SU-DHL-6 (cell line): ENCODE data around the gene NR1I3.

ENCODE experiments used
- CTCF ChIP-seq: fragments of 200-600 bp; sonication (generic); IDR thresholded peaks from one replicate; pipeline ENCODE4 v1.5.1; 2017; ENCODE audit warnings: antibody characterized with exemption, mild to moderate bottlenecking, low read length, moderate library complexity; ENCODE audit not compliant: insufficient read depth, poor library complexity, severe bottlenecking
- EZH2phosphoT487 ChIP-seq: fragments of 200-600 bp; sonication (generic), shearing (Covaris generic); conservative IDR thresholded peaks from 2 replicates; pipeline ENCODE4 v1.6.1; 2018; ENCODE audit warnings: mild to moderate bottlenecking, antibody characterized with exemption, low read length, moderate library complexity, mixed read lengths

GRCh38 chr1:161225178-161225533, 12.8 kb downstream of the NR1I3 start:
- no peak for TF ChIP-seq CTCF
- TF ChIP-seq EZH2phosphoT487, result no peak
